Activated CD4-positive, alpha-beta T cell treated with anti-CD3 and anti-CD28 coated beads, Interleukin-2, amount 50 U/mL, for 1 hour (primary cell): Measurements from ENCODE around the gene LRRC56.
"Not testable (repeated sequence)": the region's sequence is repeated elsewhere in the genome, so short reads cannot be mapped to it uniquely, and the experiment has no call there.

Source experiments
- DNase-seq: peaks from one replicate; pipeline ENCODE4 v3.0.0-alpha.2; 2020

The LRRC56 gene

DNA sequence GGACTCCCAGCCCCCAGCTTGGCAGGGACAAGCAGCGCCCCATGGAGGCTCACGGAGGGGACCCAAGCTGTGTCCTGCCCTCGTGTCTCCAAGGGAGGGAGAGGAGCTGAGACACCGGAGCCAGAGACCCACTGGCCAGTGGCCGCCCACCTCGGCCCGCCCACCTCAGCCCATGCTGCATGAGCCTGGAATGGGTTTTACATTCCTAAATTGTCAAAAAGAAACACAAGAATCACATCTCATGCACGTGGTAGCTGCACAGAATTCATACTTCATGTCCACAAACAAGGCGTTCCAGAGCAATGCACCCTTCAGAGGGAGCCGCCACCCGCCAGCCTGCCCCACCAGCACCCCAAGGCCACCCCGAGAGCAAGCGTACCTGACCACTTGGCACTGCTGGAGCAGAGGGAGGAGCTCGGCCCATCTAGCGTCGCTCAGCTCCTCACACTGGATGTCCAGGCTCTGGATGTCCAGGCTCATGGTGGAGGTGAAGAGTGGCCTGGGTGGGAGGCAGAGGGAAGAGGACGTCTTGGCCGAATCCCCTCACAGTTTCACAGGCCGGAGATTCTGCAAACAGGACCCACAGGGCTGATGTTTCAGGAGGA, 35.5 kb upstream of the LRRC56 start:
- DNase-seq = no peak

DNA sequence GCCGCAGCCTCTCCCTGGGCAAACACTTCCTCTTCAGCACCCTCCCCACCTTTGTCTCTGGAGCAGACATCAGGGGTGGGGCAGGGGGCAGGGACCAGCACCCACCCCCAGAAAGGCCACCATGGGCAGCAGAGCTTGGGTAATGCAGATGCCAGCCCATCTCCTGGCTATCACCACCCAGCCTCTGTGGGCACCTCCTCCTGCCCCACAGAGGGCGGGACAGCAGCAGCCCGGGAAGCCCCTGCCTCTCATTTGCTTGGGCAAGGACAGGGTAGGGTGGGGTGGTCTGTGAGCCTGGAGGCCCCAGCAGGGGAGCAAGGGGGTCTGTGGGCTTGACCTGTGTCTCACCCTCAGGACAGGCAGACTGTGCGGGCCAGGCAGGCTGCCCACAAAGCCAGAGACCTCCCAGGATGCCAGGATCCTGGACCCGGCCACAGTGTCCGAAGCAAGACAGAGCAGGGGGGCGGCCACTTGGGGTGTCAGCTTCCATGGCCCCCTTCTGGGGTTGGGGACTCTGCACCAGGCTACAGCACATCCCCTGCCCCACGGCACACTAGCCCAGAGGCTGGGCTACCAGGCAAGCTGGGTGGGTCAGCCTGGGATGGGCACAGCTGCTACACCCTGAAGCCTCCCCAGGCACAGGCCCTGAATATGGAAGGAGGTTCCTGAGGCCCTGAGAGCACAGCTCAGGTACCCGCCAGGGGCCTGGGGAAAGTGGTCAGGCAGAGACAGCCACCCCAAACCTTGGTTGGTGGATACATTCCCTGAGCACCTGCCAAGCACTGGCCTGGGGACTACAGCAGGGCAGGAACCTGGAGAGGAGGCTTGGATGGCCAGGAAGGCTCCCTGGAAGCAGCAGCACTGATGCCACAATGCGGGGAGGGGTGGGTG, 34.8 kb upstream of the LRRC56 start:
- DNase-seq = no peak

DNA sequence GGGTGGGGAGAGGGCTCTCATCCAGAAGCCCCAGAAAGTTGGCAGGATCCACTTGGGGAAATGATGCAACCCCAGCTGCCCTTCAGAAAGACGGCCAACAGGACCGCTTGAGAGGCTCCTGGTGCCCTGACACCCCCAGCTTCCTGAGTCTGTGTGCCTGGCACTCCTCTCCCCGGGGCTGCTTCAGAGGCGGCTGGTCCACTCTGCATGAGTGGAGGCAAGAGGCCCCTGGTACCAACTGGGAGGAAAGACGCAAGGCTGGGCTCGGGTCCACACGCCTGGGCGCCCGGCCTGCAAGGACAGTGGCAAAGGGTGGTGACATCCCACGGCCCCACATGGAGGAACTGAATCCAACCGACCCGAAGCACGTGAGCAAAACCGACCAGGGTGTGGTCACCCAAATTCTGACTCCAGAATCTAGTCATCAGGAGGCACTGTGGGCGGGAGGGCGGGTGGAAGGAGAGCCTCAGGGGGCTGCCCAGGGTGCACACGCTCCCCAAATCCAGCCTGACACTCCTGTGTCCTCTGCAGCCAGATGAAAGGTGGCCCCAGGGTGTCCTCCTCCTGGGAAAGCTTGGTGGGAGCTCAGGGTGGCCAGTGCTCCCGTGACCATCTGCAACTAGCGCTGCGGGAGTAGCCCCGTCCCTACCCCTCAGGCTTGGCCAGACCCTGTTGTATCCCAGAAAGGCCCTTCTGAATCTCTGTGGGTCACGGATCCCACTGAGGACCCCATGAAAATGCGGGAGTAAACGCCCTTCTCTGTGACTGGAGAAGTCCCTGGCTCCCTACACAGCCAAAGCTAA, 33.9 kb upstream of the LRRC56 start:
- DNase-seq = no peak

DNA sequence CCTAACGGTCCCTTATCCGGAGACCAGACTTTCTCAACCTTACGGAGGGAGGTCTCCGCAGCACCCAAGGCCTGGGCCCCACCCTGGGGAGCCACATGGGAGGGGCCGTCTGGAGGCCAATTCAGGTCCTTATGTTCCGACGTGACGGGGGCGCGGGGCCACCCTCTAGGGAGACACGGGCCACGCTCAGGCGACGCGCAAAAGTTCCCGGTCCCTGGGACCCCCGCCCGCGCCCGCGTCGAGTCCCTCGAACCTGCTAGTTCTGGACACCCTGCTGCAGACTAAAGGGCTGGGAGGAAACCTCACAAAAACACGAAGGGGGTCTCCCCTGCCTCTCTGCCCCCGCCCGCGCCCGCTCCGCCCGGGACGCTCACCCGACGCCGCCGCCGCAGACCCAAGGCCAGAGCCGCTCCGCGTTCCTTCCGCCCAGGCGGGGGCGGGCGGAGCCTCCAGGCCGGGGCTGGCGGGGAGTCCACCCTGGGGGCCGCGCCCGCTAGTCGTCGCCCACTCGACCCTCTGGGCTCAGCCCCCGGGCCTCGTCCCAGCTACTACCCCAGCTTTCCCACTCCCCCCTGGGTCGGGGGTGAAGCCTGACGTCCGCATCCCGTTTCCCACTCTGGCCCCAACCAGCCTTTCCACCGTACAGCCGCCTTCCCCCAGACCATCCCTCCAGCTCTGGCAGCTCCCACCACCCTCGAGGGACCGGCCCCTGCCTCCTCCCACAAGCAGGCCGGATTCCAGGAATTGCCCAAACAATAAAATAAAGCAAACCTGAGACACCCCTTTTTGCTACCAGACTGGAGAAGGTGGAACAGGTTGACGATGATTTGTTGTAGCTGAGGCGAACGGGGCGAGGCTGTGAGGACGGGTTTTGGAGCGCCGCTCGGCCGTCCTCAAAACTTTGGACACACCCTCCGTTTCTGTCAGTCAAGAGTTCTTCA, 33.0 kb upstream of the LRRC56 start:
- DNase-seq = no peak

DNA sequence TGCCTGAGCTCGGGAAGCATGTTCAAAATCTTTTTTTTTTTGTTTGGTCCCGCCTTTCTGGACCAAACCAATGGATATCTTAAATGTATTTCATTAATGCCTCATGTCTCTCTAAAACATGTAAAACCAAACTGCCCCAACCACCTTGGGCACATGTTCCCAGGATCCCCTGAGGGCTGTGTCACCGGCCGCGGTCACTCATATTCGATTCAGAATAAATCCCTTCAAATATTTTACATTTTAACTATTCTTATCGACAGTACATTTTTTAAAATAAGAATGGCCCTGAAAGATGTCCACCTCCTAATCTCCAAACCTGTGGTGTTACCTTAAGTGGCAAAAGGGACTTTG, 32.4 kb upstream of the LRRC56 start:
- no peak for DNase-seq

DNA sequence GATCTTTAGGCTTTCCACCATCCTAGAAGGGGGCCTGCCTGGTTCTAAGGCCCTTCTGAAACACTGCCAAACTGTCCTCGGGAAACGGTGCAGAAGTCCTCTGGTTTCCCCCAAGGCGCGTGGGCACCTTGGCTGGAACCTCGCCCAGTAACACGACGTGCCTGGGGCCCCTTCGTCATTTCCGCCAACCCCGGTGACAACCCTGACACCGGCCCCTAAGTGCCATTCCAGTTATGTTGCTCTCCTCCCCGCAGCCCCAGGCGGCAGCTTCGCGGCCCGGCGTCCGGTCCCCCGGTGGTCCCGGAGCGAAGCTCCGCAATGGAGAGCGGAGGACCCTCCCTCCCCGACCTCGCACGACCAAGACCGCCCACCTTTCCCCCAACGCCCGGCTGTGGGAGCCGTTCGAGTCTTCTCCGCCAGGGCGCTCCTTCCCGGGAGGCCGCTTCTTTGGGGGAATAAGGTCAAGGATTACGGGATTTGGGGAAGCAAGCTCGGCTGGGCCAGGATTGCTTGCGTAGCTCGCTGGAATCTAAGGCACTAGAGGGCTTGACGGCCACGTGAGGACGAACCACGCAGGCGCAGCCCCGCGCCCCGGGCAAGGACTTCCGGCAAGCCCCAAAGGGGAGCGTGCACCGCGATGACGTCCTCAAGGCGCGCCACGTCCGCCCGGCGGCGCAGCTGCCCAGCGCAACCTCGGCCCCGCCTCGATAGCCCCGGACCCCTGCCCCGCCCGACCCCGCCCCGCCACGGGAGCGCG, 30.9 kb upstream of the LRRC56 start:
- DNase-seq = peak; percentile 97

DNA sequence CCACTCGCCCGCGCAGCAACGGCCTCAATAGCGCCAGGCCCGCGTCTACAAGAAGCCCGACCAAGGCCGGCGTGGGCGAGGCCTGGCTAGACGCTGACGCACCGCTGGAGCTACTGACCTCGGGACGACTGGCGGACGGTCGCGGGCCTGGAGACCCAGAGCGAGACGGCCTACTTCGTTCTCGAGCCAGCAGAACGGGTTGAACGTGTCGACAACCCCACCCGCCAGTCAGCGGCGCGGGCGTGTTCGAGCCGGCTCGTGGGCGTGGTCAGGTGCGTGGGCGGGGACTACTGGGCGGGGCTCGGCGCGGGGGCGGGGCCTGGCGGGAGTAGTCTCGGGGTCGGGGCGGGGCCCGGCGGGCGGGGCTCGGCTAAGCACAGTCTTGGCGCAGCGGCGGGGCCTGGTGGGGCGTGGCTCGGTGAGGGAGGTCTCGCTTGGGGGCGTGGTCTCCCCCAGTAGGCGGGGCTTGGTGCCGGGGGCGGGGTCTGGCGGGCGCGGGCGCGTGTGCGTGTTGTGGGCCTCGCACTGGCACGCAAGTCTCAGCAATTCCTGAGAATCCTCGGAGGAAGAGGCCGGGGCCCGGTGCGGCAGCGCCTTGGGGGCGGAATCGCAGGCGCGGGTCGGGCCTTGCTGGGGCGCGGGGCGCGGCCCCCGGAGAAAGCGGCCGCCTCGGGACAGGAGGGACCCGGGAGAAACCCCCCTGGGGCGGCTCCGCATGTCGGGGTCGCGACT, 30.2 kb upstream of the LRRC56 start, which contains the start of gene RNH1:
Gene RNH1, minus strand, starts transcription at position 248 of the 732 bp plus-strand sequence. CDS start 5,080 bp downstream, outside the sequence.
- peak; percentile 100 for DNase-seq

DNA sequence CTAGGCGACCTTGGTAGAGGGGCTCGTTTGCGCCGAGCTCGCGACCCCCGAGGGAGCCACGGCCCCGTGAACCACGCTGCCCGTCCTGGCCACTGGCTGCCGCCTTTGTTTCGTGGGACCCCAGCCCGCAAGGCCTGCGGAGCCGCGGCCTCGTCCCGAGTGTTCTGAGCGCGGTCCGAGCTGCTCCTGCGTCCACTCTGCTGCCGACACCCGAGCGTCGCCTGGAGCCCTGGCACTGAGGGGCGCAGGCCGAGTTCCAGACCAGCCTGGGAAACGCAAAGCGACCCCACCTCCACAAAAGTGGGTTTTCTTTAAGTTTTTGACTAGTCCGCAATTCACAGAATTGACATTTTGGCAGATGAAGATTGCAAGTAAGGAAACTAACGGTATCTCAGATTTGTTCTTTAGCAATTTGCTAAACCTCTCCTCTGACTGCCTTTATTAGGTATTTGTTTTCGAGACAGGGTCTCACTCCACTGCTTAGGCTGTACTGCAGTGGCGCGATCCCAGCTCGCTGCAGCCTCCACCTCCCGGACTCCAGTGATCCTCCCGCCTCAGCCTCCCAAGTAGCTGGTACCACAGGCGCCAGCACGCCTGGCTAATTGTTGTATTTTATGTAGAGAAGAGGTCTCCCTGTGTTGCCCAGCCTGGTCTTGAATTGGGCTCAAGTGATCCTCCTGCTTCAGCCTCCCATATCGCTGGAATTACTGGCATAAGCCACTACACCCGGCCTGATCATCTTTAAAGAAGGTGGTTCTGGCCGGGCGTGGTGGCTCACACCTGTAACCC, 29.4 kb upstream of the LRRC56 start:
- no peak for DNase-seq

DNA sequence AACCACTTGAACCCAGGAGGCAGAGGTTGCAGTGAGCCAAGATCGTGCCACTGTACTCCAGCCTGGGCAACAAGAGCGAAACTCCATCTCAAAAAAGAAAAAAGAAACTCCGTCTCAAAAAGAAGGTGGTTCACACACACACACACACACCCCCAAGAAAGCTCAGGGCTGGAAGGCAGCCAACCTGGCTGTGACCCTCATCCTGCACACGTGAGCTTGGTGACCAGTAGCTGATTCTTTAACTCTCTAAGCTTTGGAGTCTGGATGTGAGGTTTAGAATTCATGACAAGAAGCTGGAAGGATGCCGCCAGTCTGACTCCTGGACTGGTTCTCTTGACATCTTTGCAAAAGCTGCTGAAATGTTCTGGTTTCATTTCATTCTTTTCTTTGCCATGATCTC, 28.4 kb upstream of the LRRC56 start:
- DNase-seq = no peak

DNA sequence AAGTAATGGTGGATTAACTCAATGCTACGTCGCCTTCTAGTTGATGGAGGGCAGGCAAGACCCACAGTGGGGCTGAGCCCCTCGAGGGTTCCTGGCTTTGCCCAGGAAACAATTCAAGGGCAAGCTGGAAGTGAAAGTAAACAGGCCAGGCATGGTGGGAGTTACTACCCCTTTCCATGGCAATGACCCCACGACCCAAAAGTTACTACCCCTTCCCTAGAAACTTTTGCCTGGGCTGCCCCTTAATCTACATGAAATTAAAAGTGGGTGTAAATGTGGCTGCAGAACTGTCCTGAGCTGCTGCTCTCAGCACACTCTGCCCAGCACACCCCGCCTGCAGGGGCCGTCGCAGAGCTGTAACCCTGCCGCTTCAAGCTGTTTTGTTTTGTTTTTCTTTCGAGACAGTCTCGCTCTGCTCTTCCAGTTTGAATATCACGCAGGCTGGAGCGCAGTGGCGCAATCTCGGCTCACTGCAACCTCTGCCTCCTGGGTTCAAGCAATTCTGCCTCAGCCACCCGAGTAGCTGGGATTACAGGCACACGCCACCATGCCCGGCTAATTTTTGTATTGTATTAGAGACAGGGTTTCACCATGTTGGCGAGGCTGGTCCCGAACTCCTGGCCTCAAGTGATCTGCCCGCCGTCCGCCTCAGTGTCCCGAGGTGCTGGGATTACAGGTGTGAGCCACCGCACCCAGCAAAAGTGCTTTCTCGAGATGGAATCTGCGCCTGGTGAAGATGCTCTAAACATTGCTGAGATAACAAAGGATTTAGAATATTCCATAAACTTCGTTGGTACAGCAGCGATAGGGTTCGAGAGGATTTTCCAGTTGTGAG, 24.3 kb upstream of the LRRC56 start:
- DNase-seq = no peak

DNA sequence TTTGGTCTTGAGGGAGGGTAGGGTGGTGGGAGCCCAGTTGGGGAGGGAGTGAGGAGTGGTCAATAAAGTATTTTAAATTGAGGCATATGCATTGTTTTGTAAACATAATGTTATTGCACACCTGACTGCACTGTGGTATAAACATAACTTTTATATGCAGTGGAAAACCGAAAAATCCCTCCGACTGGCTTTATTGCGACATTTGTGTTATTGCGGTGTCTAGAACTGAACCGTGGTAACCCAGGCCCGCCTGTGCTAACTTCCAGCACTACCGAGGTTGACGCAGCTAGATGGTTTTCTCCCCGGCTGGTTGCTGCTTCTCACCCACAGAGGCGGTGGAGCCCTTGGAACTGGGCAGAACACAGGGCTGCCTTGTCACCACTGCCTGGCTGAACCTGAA, 22.7 kb upstream of the LRRC56 start:
- no peak for DNase-seq

DNA sequence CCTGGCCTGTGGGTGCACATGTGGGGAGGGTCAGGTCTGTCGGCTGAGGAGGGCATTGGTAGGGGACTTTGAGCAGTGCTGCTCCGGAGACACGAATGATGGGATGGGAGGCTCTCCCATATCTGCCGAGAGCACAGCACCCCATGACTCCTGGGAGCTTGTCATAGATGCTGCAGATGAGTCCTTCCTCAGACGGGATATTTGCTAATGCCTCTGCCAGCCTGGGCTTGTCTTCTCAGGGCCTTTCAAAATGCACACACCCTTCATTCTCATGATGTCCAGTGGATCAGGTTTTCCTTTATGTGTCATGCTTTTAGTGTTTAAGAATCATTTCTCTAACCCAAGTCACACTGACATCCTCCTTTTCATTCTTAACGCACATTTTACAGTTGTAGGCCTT, 22.2 kb upstream of the LRRC56 start:
- no peak for DNase-seq

DNA sequence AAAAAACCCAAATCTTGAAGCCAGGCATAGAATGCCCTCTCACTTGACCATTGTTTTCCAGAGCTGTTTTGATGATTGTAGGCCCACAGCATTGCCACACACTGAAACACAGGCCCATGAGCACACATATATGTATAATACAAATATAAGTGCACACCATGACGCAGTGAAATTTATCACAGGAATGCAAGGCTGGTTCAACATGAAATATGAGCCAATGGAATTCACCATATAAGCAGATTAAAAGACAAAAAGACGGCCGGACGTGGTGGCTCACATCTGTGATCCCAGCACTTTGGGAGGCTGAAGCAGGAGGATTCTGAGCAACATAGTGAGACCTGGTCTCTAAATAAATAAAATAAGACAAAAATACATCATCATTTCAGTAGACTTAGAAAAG, 20.9 kb upstream of the LRRC56 start:
- DNase-seq = no peak

DNA sequence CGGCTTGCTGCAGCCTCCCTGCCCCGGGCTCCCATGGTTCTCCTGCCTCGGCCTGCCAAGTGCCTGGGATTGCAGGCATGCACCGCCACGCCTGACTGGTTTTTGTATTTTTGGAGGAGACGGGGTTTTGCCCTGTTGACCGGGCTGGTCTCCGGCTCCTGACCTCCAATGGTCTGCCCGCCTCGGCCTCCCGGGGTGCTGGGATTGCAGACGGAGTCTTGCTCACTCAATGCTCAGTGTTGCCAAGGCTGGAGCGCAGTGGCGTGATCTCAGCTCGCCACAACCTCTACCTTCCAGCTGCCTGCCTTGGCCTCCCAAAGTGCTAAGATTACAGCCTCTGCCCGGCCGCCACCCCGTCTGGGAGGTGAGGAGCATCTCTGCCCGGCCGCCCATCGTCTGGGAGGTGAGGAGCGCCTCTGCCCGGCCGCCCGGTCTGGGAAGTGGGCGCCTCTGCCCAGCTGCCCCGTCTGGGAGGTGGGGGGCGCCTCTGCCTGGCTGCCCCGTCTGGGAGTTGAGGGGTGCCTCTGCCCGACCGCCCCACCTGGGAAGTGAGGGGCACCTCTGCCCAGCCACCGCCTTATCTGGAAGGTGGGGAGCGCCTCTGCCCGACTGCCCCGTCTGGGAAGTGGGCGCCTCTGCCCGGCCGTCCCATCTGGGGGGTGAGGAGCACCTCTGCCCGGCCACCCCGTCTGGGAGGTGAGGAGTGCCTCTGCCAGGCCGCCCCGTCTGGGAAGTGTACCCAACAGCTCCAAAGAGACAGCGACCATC, 20.2 kb upstream of the LRRC56 start:
- not testable (repeated sequence) for DNase-seq

DNA sequence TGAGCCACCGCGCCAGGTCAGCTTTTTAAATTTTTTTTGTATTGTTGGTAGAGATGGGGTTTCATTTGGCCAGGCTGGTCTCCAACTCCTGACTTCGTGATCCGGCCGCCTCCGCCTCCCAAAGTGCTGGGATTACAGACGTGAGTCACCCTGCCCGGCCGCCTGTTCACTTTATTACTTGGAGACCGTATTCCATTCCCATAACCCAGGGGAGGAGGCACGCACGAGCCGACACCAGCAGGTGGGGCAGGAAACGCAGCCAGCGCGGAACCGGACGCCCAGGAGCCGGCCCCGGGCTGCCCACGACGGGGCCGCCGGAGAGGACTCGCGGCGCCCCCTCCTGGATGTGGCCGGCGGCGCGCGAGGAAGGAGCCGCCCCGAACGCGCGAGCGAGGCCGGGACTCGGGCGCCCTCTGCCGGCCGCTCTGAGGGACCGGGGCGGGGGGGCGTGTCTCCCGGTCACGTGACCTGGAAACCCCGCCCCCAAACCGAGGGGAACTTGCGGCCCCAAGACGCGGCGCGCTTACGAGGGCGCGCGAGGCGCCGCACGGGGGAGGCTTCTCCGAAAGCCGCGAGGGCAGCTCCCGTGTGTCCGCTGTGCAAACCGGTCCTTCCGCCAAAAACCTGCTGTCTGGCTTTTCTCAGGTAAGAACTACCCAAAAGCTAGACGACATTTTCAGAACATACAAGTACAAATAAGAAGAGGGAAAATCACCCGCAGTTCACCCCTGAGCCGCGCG, 18.7 kb upstream of the LRRC56 start:
- DNase-seq = peak; percentile 86

DNA sequence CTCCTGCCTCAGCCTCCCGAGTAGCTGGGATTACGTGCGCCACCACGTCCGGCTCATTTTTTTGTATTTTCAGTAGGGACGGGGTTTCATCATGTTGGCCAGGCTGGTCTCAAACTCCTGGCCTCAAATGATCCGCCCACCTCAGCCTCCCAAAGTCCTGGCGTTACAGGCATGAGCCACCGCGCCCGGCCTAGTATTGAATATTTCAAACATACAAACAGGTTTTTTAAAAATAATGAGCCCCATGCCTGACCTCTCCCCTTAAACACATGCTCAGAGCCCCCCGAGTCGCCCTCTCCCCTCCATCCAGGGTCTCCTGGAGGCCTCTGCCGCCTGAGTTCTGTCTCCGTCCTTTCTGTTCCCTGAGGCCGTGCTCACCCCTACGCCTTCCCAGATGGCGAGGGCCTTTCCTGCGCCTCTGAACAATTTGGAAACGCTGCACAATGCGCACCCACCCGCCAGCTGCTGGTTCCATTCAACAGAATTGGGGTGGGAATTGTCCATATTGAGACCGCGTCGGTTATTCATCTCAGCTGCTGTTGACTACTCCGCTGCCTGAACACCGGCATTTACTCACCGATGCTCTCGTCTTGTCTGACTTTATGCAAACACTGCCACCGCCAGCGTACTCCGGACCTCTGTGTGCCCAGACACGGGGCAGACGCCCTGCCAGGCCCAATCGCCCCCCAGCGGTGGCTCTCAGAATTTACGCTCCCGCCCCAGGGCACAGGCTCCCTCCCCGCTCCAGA, 16.7 kb upstream of the LRRC56 start:
- DNase-seq = no peak

DNA sequence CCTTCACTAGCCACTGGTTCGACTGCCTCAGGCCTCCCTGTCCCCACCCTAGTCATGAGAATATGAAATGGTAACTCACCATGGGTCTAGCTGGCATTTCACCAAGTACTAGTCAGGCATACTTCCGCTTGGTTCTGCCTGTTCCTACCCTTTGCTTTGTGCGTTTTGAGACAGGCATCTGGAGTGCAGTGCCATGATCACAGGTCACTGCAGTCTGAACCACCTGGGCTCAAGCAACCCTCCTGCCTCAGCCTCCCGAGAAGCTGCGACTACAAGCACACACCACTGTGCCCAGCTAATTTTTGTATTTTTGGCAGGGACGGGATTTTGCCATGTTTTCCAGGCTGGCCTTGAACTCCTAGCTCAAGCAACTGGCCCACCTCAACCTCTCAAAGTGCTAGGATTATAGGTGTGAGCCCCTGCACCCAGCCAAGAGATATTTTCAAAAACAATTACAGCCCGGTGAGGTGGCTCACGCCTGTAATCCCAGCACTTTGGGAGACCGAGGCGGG, 16.1 kb upstream of the LRRC56 start:
- no peak for DNase-seq
